ENCODE results near the gene KIF16B. TPM values are rescaled to one million over a fixed set of nuclear protein-coding genes. Genes with fewer than 3 reads are reported as not detected.

The KIF16B gene
- total RNA-seq, 2 experiments from 2014 or later: 7.5 to 8.7 TPM

DNA sequence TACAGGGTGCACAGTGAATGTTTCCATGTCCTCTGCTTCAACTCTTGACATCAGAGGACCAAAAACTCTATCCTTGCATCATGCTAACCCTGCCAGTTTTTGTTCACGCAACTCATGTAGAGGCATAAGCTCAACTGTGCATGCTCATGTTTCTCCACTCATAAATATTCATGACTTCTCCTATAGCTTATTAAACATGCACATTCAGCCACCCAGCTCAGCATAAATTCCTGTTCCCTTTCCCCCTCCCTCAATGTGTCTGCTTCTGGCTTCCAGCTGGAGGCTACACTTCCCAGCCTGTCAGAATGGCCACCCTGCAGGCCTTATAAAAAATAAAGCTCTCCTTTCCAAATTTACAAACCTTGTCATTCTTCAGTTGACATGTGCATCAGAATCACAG is 154.6 kb downstream of the KIF16B start:
- DNase-seq (no peak), ATAC-seq (no peak)
- intact Hi-C loops (cut with DNase I, micrococcal nuclease): no loop called here
- ChIA-PET POLR2A (no interaction called here), CTCF (no interaction called here)
- H3K4me3 Mint-ChIP-seq: no peak overlapping the region
- peaks cover 2% of the 10 kb centered on the region for H3K9me3 Mint-ChIP-seq (ENCODE audit: low read depth)
- H3K36me3 Mint-ChIP-seq (ENCODE audit: low read depth): peaks cover 32% of the 10 kb centered on the region
- no peaks in the 10 kb centered on the region for H3K4me1 Mint-ChIP-seq
- no peaks in the 10 kb centered on the region for H3K27me3 Mint-ChIP-seq
- no peak overlapping the region for H3K27ac Mint-ChIP-seq

DNA sequence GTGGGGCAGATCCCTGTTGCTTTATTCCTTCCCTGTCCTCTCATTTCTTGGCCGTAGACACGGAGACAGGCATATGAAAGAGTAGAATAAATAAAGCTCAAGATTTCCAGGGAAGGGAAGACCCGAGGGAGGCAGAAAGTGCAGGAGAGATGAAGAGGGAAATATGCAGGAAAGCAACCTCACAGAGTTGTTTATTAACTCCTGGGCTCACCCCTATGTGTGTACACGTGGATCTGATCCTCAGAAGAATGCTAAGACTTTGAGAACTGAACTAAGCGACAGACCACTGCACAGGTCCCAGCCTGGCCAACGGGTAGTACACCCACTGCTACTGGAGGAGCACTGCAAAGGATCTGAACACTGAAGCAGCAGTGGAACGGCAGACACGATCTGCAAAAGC is 156.2 kb downstream of the KIF16B start:
- Mint-ChIP-seq H3K36me3 (ENCODE audit: low read depth) (peaks cover 30% of the 10 kb centered on the region), H3K4me3 (no peak overlapping the region)
- intact Hi-C loops (cut with DNase I, micrococcal nuclease): no loop called here

DNA sequence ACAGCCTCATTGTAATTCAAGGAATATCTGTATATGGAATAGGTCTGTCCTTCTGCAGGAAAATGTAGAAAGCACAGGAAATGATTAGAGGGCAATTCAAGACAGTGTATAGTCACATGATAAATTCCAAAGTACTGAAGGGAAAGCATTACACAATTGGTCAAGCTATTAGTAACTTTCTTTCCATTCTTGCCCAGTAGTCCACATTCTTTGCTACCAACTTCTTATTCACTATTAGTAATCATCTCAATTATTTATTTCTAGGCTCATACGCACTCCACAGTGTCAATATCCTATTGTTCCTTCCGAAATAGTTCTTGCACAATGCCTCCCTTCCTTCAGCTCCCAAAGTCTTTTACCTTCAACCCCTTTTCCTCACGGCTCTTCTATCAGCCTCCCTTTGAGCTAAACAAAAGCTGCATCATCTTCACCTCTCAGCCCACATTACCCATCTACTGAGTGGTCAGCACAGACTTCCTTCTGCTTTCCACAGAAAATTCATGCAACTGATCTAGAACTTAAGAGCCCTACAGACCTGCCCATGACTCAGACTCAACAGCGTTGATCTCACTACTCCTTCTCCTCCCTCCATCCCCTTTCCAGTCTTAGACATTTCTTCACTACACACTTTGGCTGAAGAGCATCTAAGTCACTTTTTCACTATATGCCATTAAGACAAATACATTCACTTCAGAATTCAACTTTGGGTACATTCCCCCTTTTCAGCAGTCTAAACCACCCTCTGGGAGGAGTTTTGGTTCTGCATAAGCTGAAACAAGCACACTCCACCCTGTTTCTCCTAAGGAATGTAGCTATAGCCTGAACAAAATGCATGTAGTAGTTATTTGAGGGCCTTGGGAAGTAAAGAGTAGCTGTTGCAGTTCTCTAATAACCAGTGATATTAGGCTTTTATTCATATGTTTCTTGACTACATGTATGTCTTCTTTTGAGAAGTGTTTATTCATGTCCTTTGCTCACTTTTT is 157.9 kb downstream of the KIF16B start:
- Mint-ChIP-seq H3K4me1 (no peaks in the 10 kb centered on the region), H3K4me3 (no peak overlapping the region), H3K27ac (no peak overlapping the region), H3K9me3 (ENCODE audit: low read depth) (peaks cover 6% of the 10 kb centered on the region), H3K27me3 (no peaks in the 10 kb centered on the region), H3K36me3 (ENCODE audit: low read depth) (peaks cover 41% of the 10 kb centered on the region)
- POLR2A ChIA-PET: no interaction called here
- no peak for ATAC-seq
- CTCF ChIA-PET: interaction anchor here (0.5 to 0.7 kb wide), 2 partner anchors 205 to 1089 kb away, joined by 3 to 4 read pairs; no protein-coding TSS in a partner anchor
- DNase-seq: no peak
- intact Hi-C loops (cut with DNase I, micrococcal nuclease): no loop called here

More for the DNA sequence above, 156.2 kb downstream of the KIF16B start:
- POLR2A ChIA-PET: no interaction called here
- no peaks in the 10 kb centered on the region for H3K4me1 Mint-ChIP-seq
- peaks cover 1% of the 10 kb centered on the region for H3K9me3 Mint-ChIP-seq (ENCODE audit: low read depth)
- CTCF ChIA-PET: no interaction called here
- no peaks in the 10 kb centered on the region for H3K27me3 Mint-ChIP-seq
- ATAC-seq: no peak
- H3K27ac Mint-ChIP-seq: no peak overlapping the region
- DNase-seq: no peak

DNA sequence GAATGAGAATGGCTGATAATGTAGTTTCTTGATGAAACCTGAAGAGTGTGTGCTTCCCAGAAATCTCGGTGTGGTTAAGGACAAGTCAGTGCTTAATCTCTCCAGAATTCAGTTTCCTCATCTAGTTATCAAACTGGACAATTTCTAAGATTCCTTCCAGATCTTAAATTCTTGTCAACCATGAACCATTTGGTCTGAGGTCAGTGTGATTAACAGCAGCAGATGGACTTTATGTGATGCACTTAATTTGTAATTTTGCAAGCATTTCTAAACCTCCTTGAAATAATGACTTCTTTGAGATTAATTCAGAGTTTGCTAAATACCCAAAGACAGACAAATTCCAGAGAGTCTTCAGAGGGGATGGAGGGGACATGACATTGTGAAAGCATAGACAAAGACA is 160.3 kb downstream of the KIF16B start:
- no peaks in the 10 kb centered on the region for H3K27me3 Mint-ChIP-seq
- no peak overlapping the region for H3K27ac Mint-ChIP-seq
- peaks cover 34% of the 10 kb centered on the region for H3K36me3 Mint-ChIP-seq (ENCODE audit: low read depth)
- DNase-seq (no peak), ATAC-seq (no peak)
- no peak overlapping the region for H3K4me3 Mint-ChIP-seq
- peaks cover 6% of the 10 kb centered on the region for H3K9me3 Mint-ChIP-seq (ENCODE audit: low read depth)
- CTCF ChIA-PET: no interaction called here
- intact Hi-C loops (cut with DNase I, micrococcal nuclease): no loop called here
- no peaks in the 10 kb centered on the region for H3K4me1 Mint-ChIP-seq
- POLR2A ChIA-PET: no interaction called here

DNA sequence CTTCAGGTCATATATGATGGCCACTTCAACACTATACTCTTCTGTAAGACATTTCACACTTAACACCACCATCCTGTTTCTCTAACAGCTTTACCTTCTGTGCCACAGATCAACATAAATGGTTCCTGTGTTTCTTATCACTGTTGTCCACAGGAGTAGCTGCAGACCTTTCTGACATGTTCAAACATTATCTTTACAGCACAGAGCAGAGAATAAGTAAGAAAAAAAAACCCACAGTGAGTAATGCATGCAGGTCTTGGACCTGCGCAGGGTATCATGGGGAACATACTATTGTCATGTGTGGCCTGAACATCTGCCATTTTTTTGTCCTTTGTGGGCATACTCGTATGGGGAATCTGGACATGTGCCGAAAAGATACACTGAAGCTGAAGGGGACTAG is 161.9 kb downstream of the KIF16B start:
- intact Hi-C loops (cut with DNase I, micrococcal nuclease): no loop called here
- ATAC-seq (no peak), DNase-seq (no peak)
- Mint-ChIP-seq H3K9me3 (ENCODE audit: low read depth) (peaks cover 6% of the 10 kb centered on the region), H3K27ac (no peak overlapping the region), H3K36me3 (ENCODE audit: low read depth) (peaks cover 34% of the 10 kb centered on the region), H3K4me1 (no peaks in the 10 kb centered on the region), H3K27me3 (no peaks in the 10 kb centered on the region), H3K4me3 (no peak overlapping the region)
- CTCF ChIA-PET: no interaction called here
- POLR2A ChIA-PET: no interaction called here

DNA sequence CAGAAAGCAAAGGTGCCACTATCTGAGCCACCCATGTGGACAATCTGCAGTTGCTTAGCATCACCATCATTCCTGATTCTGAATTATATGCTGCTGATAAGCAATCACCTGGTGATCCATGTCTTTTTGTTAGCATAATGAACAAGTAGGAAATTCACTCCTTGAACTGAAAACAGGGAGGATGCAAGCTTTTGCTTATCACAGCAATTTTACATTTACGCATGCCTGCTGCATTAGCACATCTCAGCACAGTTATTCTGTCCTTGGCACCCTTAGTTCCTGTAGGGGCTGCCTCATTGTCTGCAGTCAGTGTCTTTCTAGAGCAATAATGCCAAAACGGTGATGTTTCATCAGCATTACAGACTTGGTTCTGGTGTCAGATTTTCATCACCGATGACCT is 162.6 kb downstream of the KIF16B start:
- Mint-ChIP-seq H3K4me3 (no peak overlapping the region), H3K9me3 (ENCODE audit: low read depth) (peaks cover 6% of the 10 kb centered on the region), H3K27ac (no peak overlapping the region), H3K27me3 (no peaks in the 10 kb centered on the region), H3K36me3 (ENCODE audit: low read depth) (peaks cover 38% of the 10 kb centered on the region), H3K4me1 (no peaks in the 10 kb centered on the region)
- ChIA-PET POLR2A (no interaction called here), CTCF (no interaction called here)
- DNase-seq (no peak), ATAC-seq (no peak)
- intact Hi-C loops (cut with DNase I, micrococcal nuclease): no loop called here

DNA sequence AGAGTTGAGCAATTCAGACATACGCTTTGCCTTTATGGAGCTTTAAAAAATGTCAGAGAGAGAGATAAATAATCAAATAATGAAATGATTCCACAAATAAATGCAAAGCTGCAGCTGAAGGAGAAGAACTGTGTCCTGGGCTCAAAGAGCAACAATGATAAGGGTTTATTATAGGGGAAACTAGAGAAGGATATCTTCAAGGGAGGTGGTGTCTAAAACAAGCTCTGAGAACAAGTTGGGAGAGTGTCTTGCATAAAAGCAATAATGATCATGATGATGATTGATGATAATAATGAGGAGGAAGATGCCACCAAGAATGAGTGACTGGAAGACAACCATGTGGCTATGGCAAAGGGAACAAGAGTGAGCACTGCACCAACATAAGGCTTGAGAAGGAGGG is 164.3 kb downstream of the KIF16B start:
- Mint-ChIP-seq H3K4me1 (no peaks in the 10 kb centered on the region), H3K9me3 (ENCODE audit: low read depth) (peaks cover 6% of the 10 kb centered on the region), H3K27ac (no peak overlapping the region), H3K4me3 (no peak overlapping the region), H3K27me3 (no peaks in the 10 kb centered on the region), H3K36me3 (ENCODE audit: low read depth) (peaks cover 26% of the 10 kb centered on the region)
- no peak for DNase-seq
- ATAC-seq: no peak
- ChIA-PET POLR2A (no interaction called here), CTCF (no interaction called here)
- intact Hi-C loops (cut with DNase I, micrococcal nuclease): no loop called here

DNA sequence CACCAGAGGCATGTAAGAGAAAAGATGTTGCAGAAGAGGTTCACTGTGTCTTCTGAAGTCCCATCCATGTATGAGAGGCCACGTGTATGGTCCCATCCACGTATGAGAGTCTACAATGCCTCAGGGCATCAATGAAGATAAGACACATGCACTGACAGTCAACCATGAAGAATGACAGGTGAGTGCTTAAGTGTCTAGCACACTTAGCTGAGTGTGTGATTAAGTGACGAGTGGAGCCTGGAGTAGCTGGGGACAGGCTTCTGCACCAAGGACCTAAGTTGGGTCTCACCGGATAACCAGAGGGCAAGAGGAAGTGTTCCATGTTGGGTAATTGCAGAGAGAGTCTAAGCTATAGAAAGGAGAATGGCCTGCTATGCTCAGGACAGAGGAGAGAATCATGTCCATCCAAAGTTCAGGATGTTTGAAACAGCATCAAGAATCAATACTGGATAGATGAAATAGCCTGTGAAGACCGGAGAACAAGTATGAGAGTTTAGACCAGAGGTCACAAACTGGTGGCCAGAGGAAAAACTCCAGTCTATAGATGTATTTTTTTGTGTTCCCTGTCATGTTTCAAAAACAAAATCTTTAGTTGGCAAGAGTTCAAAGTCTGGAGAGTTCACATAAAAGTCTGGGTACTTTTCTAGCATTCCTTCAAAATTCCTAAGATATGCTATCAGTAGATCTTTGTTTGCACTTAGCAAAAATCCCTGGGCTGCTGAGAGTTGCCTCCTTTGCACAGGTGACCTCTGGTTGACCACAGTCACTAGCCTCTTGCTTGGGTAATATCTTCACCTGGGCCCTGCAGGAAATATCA is 165.8 kb downstream of the KIF16B start:
- Mint-ChIP-seq H3K27me3 (no peaks in the 10 kb centered on the region), H3K4me3 (no peak overlapping the region), H3K36me3 (ENCODE audit: low read depth) (peaks cover 25% of the 10 kb centered on the region), H3K9me3 (ENCODE audit: low read depth) (peaks cover 6% of the 10 kb centered on the region), H3K4me1 (no peaks in the 10 kb centered on the region), H3K27ac (no peak overlapping the region)
- POLR2A ChIA-PET: no interaction called here
- CTCF ChIA-PET: no interaction called here
- DNase-seq: no peak
- intact Hi-C loops (cut with DNase I, micrococcal nuclease): no loop called here
- ATAC-seq: no peak

DNA sequence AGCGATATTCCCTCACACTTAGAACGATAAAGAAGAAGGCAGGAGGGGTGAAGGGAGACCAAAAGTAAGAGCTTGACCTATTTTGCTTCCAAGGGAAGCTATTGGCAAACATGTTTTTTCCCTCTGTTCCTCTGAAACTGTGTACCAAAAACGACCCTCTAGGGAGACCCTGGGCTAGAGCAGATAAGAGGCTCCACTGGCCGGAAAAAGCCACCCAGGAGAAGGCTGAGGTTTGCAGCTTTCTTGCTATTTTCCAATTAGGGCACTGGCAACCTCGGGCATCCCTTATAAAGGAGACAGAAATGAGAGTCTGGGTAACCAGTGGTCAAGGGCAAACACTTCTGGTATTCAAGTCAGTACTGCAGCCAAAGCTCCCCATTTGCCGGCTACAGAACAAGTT is 168.0 kb downstream of the KIF16B start:
- no peaks in the 10 kb centered on the region for H3K4me1 Mint-ChIP-seq
- intact Hi-C loops (cut with DNase I, micrococcal nuclease): no loop called here
- CTCF ChIA-PET: no interaction called here
- DNase-seq (no peak), ATAC-seq (no peak)
- no peaks in the 10 kb centered on the region for H3K27me3 Mint-ChIP-seq
- H3K4me3 Mint-ChIP-seq: no peak overlapping the region
- POLR2A ChIA-PET: no interaction called here
- peaks cover 18% of the 10 kb centered on the region for H3K36me3 Mint-ChIP-seq (ENCODE audit: low read depth)
- H3K9me3 Mint-ChIP-seq (ENCODE audit: low read depth): no peaks in the 10 kb centered on the region
- H3K27ac Mint-ChIP-seq: no peak overlapping the region

DNA sequence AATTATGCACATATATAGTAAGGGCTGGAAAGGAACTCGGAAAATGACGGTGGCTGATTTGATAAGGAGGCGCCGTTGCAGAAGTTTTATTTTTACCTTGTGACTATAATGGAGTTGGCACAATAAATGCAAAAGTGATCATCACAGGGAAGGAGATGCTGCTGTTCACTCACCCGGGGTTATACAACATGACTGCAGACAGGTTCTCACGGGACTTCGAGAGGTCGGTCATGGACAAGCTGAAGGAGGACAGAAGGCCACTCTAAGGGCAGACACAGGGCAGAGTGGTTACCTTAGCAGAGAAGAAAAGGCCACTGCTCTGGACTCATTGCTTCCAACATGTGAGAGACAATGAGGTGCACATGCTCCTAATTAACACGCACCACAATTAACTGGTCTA is 168.6 kb downstream of the KIF16B start:
- no peak overlapping the region for H3K27ac Mint-ChIP-seq
- intact Hi-C loops (cut with DNase I, micrococcal nuclease): no loop called here
- no peaks in the 10 kb centered on the region for H3K27me3 Mint-ChIP-seq
- H3K9me3 Mint-ChIP-seq (ENCODE audit: low read depth): no peaks in the 10 kb centered on the region
- no peaks in the 10 kb centered on the region for H3K4me1 Mint-ChIP-seq
- H3K36me3 Mint-ChIP-seq (ENCODE audit: low read depth): peaks cover 22% of the 10 kb centered on the region
- no peak overlapping the region for H3K4me3 Mint-ChIP-seq
- ATAC-seq (no peak), DNase-seq (no peak)
- POLR2A ChIA-PET: no interaction called here
- CTCF ChIA-PET: no interaction called here

DNA sequence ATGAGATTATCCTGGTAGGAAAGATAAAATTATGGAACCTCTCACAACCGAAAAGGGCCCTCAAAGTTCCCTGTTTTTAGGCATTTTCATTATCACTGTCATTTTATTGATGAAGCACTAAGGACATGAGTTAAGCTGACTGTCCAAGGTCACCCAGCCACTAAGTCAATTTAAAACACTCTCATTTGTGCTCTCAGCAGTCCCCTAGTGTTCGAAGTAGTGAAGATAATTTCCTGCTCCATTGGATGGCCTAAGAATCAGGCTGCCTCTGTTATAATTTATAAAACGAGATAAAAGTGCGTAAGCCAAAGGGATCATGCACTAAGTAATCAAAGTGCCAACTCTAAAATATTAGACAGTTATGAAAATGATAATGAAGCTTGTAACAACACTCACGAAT is 169.1 kb downstream of the KIF16B start:
- DNase-seq: no peak
- no peaks in the 10 kb centered on the region for H3K9me3 Mint-ChIP-seq (ENCODE audit: low read depth)
- POLR2A ChIA-PET: no interaction called here
- H3K27ac Mint-ChIP-seq: no peak overlapping the region
- no peak for ATAC-seq
- intact Hi-C loops (cut with DNase I, micrococcal nuclease): no loop called here
- no peaks in the 10 kb centered on the region for H3K4me1 Mint-ChIP-seq
- no peak overlapping the region for H3K4me3 Mint-ChIP-seq
- no peaks in the 10 kb centered on the region for H3K27me3 Mint-ChIP-seq
- CTCF ChIA-PET: no interaction called here
- peaks cover 22% of the 10 kb centered on the region for H3K36me3 Mint-ChIP-seq (ENCODE audit: low read depth)

DNA sequence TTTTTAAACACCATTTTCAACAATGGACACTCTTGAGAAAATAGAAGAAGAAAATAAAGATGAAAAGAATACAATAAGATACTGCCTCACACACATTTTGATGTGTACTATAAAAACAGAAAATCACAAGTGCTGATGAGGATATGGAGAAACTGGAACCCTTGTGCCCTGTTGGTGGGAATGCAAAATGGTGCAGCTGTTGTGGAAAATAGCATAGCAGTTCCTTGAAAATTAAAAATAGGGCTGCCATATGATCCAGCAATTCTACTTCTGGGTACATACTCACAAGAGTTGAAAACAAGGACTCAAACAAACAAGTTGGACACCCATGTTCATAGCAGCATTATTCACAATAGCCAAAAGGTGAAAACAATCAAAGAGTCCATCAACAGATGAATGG is 173.0 kb downstream of the KIF16B start:
- ATAC-seq: no peak
- ChIA-PET CTCF (interaction anchor here (0.9 to 1.0 kb wide), 2 partner anchors 13 to 33 kb away, joined by 3 to 4 read pairs; no protein-coding TSS in a partner anchor), POLR2A (no interaction called here)
- Mint-ChIP-seq H3K4me1 (no peaks in the 10 kb centered on the region), H3K36me3 (ENCODE audit: low read depth) (peaks cover 18% of the 10 kb centered on the region), H3K27ac (no peak overlapping the region), H3K9me3 (ENCODE audit: low read depth) (no peaks in the 10 kb centered on the region), H3K4me3 (no peak overlapping the region), H3K27me3 (no peaks in the 10 kb centered on the region)
- intact Hi-C loops (cut with DNase I, micrococcal nuclease): no loop called here
- DNase-seq: no peak

Measured in activated CD4-positive, alpha-beta T cell treated with anti-CD3 and anti-CD28 coated beads for 36 hours (primary cell).